ENCODE data around the gene MAPK12. TPM values are rescaled to one million over a fixed set of nuclear protein-coding genes. Genes with fewer than 3 reads are reported as not detected.
A peak's percentile ranks its signal among the peaks of the same experiment; 100 is the strongest.

Gene MAPK12
- polyA plus RNA-seq, 1 donor: 29.1 TPM

DNA sequence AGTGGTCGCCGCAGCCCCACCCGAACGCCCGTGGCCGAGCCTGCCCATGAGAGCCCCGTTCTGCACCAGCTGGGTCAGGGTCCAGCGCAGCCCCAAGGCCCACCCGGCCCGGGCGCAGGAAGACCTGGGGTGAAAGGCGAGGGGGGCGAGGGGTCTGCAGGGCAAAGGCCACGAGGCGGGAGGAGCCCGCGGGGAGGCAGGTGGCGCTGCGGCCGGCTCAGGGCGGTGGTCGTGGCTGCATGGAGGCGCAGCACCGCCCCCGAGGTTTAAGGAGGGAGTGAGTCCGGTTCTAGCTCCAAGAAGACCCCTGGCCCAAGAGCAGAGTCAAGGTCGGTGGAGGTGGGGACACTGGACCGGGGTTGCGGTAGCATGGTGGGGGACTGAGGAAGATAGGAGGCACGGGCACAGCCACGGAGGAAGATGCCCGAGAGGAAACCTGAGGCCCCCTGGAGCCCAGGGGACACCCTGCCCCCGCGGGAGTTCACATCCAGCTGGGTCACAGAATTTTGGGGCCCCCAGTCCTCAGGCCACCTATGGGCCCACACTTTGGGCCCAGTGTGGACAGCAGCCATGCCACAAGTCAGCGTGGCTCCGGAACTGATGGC is 9.9 kb downstream of the MAPK12 start:
- DNase-seq: no peak

DNA sequence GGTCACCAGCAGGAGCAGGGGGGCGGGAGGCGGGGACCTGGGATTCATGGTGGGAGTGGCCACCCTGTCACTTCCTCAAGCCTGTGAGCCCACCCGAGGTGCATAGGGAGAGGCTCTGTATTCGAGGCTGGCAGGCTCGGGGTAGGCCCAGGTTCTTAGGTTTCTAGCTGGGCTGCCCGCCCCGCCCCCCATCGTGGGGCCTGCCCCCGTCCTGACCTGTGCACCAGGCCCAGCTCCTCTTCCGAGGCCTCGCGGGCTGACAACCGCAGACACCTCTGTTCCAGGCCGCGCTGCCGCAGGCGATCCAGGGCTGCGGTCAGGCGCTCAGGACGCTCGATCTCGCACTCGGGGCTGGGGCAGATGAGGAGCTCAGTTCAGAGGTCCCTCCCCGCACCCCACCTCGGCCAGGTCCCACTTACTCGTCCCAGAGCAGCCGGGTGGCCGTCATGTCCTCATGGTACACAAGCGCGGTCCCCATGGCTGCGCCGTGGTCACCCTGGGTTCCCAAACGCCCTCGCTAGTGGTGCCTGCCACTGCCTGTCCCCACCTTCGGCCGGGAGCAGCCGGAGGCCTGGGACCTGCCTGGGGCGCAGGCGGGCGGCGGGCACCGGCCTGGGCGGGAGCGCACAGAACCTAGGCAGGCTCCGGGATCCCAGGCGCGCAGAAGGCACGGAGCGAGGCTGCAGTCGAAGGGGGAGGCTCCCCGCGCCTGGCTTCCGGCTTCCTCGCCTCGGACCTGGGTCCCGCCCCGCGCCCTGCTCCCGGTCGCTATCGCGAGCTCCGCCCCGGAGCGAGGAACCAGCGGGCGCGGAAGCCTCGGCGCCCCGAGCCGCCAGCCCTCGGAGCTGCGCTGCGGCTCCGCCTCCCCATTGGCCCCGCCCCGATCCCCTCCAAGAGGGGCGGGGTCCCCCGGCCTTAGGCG is 10.7 kb downstream of the MAPK12 start, which contains the start of gene HDAC10:
Gene HDAC10, minus strand, starts transcription at position 711 of the 922 bp plus-strand sequence. Its CDS starts 233 bp downstream, at position 478.
- peak; percentile 78 for DNase-seq

DNA sequence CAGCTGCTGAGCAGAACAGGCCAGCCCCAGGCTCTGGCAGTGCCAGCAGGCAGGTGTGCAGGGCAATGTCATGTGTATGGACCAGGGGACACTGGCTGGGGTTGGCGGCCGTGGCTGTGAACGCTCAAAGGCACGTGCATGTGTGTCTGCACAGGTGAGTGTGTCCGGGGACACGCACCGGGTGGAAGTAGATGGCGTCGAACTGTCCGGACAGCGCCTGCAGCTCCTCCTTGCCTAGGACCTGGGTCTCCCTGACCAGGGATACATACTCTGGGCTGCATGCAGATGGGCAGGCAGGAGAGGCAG is 11.3 kb downstream of the MAPK12 start:
- no peak for DNase-seq

GRCh38 chr22:50249341-50250248 is 11.9 kb downstream of the MAPK12 start:
- DNase-seq: no peak

DNA sequence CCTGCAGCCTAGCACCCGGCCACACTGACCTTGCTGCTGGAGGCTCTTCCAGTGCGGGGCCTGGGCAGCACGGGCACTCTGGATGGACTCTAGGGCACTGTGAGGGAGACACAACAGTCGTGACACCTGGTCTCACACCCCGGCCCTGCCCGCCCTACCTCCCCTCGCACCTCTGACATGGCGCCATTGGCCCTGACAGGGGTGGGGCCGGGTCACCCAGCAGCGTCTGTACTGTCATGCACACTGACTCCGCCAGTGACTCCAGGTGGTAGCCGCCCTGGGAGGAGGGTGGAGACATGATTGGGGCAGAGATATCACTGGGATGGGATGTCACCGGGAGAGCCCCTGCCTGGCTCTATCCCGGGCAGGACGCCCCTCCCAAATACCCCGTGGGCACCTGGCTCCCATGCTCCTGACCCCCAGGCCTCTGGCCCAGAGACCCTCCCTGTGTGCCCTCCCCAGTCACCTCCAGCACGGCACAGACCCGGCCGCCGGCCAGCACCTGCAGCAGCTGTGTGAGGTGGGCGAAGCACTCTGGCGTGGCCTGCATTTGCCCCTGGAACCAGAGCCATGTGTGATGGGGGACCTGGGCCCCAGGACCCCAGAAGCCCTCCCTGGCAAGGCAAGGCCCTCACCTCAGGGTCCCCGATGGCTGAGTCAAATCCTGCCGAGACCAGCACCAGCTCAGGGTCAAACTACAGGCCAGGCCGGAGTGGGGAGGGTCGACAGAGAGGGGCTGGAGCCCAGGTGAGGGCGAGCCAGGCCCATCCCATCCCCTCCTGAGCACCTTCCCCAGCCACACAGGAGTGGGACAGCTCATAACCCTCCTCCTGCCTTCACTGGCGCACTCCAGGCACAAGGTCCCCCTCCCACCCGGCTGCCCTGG is 13.0 kb downstream of the MAPK12 start:
- no peak for DNase-seq

GRCh38 chr22:50247748-50248147 is 13.7 kb downstream of the MAPK12 start:
- DNase-seq: no peak

GRCh38 chr22:50246242-50247175 is 15.0 kb downstream of the MAPK12 start:
- DNase-seq: no peak

GRCh38 chr22:50245214-50246072 is 16.0 kb downstream of the MAPK12 start:
- no peak for DNase-seq

DNA sequence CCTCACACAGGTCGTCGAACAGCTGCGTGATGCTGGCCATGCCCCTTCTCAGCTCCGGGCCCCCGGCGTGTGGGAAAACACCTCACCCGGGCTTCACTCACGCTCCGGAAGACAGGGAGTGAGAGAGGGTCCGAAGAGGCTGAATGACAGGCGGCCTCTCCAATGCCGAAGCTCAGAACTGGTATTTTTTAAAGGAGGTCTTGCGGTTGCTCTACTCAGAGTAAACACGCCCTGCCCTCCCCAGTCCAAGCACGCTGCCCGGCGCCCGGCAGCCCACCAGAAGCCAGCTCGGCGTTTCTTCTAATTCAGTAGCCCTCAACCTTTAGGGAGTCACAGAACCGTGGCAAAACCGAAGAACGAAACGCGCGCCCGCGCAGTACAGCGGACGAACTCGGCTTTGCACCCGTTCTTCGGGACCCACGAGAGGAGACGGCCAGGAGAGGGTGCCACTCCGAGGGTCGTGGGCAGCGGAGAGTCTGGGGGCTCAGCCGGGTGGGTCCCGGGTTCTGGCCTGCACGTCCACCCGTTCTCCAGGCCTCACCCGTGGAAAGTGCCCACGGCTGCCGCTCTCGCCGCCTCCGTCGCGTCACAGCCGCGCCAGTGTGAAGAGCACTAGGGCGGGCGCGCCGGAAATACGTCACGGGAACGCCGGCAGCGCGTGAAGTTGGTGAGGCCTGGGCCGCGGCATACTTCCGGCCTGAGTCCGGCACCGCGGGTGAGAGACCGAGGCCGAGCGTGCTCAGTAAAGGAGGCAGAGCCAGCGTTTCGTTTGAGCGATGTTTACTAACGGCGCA is 16.9 kb downstream of the MAPK12 start, which contains the start of gene TUBGCP6:
Gene TUBGCP6, minus strand, starts transcription at position 604 of the 794 bp plus-strand sequence. Its CDS starts 564 bp downstream, at position 40.
- peak; percentile 95 for DNase-seq

GRCh38 chr22:50243685-50244419 is 17.6 kb downstream of the MAPK12 start:
- DNase-seq: no peak

GRCh38 chr22:50242406-50242949 is 19.0 kb downstream of the MAPK12 start:
- DNase-seq: no peak

- DNase-seq: no peak
These were observed 22.7 kb downstream of the MAPK12 start for GRCh38 chr22:50238755-50239154.

DNA sequence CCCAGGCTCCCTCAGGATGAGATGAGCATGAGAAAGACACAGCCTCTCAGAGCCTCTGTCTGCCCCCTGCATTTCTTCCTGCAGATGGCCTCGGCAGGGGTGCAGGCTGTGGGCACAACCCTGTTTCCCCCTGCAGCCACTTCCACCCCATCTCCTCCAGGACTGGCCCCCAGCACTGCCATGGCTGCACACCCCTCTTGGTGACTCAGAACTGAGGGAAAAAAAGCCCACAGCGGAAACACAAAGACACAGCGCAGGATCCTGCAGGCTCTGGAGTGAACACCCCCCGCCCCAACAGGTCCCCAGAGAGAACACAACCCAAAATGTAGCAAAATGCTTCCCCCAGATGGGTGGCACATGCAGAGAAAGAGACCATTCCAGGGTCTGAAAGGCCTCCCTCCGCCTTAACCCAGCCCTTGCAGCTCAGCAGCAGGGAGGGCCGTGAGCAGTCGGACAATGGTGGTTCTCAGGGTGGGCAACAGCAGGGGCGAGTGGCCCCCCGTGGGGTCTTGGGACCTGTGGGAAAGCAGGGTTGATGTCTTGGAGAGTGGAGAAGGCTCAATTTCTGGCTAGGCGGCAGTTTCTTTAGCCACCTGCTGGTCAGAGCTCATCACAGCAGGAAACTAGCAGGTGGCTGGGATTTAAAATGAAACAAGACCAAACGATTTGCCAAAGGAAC is 24.6 kb downstream of the MAPK12 start:
- no peak for DNase-seq

- no peak for DNase-seq
These were observed 28.3 kb downstream of the MAPK12 start for GRCh38 chr22:50233223-50233622.

DNA sequence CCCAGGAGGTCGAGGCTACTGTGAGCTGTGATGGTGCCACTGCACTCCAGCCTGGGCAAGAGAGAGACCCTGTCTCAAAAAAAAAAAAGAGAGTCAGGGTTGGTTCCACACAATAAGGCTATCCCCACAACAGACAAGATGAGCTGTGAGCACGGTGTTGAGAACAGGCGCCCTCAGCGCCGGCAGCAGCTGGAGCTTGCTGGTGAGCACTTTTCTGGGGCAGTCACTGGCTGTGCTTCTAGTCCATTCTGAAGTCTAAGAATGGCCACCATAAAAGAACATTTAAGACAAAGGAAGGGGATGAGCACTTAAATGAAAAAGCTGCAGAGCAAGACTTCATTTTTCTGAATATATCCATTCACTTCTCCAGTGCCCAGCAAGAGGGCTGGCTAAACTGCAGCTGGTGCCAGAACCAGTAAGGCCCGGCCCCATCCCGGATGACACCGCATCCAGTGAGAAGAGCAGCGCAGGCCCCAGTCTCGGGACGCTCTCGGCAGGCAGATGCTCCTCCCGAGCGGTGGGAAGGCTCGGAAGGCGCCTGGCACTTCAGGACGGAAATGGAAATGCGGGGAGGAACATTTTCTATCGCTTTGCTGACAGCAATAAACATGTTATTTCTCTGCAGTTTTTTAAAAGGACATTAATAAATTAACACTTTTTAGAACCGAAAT is 28.9 kb downstream of the MAPK12 start:
- DNase-seq: no peak

DNA sequence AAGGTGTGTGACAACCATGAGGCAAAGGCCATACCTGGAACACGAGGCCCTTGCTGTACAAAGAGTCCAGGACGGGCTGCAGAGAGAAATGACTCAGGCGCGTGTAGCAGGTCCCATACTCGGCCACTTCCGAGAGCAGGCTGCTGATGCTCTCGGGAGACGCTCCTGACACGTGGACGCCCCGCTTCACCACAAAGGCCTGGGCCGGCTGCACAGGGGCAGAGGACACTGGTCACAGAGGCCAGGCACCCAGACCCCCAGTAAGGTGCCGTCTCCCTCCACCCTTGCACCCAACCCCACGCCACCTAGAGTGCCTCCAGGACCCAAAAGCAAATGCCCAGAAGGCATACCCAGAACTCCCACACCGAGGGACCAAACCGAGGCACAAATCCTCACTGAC is 32.1 kb downstream of the MAPK12 start:
- no peak for DNase-seq

Measured in hindlimb muscle (tissue), 1 donor.